GM19452 (cell line): ENCODE measurements around the gene ABR.
"Not testable (repeated sequence)": the region's sequence is repeated elsewhere in the genome, so short reads cannot be mapped to it uniquely, and the experiment has no call there.

Experiments
- ATAC-seq: cut with Tn5 transposase; IDR thresholded peaks from one replicate; pipeline ENCODE4 v1.9.1; 2021; ENCODE audit not compliant: unreplicated experiment

Gene ABR

DNA sequence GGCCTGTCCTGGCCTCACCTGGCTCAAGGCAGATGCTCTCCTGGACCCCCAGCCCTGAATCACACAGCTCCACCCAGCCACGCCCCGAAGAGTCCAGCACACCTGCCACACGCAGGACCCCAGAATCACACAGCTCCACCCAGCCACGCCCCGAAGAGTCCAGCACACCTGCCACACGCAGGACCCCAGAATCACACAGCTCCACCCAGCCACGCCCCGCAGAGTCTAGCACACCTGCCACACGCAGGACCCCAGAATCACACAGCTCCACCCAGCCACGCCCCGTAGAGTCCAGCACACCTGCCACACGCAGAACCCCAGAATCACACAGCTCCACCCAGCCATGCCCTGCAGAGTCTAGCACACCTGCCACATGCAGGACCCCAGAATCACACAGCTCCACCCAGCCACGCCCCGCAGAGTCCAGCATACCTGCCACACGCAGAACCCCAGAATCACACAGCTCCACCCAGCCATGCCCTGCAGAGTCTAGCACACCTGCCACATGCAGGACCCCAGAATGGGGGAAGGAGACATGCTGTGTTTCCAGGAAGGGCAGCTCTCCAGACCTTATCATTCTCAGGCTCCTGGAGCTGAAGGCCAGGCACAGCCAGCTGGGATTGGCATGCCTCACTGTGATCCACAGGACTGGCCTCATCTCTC lies 105.7 kb downstream of the ABR start:
- ATAC-seq, result not testable (repeated sequence)

DNA sequence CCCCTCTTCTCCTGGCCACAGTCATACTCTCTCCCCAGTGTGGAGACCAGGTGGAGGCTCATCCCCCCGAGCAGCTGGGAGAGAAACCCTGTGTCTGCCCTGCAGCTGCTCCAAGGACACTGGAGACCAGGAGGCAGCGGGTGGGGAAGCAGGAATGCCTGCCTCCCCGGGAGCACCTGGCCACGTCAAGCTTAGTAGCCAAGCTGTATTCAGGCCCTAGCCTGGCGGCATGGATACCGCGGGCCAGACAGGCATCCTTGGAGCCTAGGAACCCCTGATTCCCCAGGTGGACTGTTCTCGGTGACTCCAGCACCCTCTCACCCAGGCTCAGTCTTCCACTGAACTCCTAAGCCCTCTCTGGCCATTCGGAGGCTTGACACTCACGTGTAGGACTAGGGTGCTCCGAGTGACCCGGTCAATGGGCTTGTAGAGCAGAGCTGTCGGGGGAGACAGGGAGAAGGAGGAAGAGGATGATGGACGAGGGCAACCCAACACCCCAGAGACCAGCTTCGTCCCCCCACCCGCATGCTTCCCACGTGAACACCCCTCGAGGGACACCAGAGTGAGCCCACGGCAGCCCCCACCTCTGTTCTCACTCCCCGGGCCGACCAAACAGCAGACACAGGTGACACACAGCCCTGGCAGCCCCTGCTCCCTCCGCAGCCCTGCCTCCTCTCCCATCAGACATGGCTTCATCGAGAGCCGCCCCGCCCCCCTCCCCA lies 106.4 kb downstream of the ABR start:
- no peak for ATAC-seq

DNA sequence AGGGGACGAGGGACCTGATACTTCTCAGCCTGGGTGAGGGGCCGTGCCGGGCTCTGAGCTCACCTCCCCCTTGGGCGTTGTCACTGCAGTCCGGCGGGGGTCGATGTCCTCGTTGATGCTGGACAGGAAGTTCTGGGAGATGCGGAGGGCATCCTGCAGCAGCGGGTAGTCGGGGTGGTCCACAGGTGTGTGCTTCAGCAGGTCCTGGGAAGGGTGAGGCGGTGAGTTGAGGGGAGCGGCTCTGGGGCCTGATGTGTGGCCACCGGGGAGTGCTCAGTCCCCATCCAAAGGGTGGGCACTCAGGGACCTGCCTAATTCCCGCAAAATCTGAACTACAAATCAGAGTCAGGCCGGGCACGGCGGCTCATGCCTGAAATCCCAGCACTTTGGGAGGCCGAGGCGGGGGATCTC lies 107.2 kb downstream of the ABR start:
- no peak for ATAC-seq

DNA sequence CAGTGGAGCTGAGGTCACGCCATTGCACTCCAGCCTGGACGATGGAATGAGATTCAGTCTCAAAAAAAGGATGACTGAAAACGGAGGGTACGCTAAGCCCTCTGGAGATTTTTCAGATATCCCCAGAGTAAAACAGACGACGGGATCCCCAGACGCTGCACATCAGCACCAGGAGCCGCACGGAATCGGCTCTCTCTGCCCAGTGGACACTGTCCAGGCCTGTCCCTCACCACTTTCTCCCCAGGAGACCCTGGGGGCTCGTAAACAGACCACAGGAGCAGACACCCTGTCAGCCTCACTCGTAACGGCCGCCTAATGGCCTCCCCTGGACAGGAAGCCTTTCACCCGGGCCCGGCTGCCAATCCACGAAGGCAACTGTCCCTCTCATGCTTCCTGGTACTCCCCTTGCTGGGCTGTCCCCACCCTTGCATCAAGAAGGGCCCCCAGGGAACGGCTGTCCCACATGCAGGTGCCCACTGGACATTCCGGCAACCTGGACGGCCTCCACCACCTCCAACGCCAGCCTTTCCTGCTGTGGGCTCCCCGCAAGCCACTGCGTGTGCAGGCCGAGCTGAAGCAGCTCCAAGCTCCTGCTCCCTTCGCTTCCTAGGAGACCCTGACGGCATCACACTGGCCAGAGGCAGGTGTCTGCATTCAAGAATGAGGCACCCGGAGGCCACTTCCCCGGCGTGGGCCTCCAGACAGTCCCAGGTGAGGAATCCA lies 108.5 kb downstream of the ABR start:
- no peak for ATAC-seq

DNA sequence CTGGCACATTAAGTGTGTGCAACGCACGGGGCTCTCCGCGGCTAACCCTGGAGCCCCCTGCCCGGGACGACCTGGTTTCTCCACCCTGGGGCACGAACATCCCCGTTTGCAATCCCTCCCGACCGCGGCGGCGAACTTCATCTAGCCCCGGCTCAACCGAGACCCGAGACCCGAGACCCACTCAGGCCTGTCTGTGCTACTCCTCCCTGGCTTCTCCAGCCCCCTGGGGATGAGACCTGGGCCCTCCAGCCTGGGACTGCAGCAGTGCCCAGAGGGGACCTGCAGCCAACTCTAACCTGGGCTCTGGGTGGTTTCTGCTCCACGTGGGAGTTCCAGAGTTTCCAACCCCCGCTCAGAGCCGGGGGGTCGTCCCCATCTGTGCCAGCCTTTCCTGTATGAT lies 109.4 kb downstream of the ABR start:
- no peak for ATAC-seq

DNA sequence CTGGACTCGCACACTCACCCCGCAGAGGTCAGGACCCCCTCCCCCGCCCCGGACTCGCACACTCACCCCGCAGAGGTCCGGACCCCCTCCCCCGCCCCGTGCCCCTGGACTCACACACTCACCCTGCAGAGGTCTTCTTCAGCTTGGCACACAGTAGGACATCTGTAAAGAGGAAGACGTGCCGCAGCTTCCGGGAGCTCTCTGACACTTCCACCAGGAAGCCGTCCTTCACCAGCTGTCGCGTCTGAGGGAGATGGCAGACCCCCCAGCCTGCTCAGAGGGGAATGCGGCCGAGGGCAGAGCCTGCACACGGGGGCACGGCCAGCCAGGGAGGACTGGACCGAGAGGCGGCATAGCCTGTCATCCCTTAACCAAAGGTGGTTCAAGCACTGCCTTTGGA lies 109.9 kb downstream of the ABR start:
- ATAC-seq, result no peak

DNA sequence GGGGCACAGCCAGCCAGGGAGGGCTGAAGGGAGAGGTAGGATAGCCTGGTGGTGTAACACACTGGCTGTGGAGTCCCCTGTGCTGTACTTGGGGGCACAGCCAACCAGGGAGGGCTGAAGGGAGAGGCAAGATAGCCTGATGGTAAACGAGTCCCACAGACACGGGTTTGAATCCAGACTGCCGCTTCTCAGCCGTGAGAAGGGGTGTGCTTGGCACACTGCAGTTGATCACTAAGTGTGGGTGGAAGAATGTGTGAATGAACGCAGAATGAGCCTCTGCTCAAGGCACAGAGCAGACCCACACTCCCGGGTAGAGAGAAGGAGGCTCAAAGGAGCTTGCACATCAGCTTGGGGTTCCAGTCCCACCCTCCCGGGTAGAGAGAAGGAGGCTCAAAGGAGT lies 111.4 kb downstream of the ABR start:
- ATAC-seq, result no peak

DNA sequence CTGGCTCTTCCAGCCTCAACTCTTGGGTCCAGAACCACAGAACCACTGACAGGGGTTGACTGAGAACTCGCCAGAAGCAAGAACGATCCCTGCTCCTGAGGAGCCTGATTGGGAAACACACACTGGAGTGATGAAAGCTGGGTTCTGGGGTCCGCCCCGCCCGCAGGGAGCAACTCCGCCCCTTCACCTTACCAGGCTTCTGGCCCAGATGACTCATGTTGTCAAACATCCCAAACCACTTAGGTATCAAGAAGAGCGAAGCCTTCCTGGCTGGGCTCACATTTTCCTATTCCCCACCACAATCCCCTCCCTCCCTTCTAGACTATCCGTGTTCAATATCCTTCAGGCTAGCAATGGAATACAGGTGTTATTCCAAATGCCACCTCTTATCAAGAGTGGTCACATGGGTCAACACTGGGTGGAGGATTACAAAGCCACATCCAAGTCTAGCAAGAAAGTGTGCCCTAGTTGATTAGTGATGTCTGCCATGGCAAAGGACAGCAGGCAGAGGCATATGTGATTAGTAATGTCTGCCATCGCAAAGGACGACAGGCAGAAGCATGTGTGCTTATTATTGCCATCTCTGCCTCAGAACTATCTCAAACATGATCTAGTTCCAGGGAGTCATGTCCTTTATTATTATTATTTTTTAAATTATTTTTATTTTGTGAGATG lies 112.4 kb downstream of the ABR start:
- ATAC-seq, result no peak

DNA sequence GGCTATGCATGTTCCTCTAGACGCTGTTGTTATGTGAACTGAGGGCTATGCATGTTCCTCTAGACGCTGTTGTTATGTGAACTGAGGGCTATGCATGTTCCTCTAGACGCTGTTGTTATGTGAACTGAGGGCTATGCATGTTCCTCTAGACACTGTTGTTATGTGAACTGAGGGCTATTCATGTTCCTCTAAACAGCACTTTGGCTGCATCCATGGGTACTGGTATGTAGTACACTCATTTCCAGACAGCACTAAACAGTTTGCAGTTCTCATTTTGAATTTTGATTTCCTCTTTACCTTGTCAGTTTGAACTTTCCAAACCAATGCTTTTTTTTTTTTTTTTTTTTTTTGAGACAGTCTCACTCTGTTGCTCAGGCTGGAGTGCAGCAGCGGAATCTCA lies 114.4 kb downstream of the ABR start:
- ATAC-seq, result not testable (repeated sequence)

DNA sequence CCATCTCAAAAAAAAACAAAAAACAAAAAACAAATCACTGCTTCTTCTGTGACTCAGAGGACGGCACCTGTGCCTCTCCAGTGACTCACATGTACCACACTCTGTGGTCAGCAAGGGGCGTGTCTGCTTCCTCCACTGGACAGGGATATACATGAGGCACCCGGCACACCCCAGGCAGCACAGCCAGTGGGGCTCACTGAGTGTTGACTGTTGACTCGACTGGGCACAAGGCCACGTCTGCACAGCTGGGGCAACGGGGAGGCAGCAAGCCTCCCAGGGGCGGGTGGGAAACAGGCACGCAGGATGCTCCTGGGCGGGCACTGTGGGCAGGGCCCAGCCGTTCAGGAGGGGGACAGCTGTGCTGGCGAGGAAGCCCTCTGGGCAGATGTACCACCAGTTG lies 118.8 kb downstream of the ABR start:
- no peak for ATAC-seq

DNA sequence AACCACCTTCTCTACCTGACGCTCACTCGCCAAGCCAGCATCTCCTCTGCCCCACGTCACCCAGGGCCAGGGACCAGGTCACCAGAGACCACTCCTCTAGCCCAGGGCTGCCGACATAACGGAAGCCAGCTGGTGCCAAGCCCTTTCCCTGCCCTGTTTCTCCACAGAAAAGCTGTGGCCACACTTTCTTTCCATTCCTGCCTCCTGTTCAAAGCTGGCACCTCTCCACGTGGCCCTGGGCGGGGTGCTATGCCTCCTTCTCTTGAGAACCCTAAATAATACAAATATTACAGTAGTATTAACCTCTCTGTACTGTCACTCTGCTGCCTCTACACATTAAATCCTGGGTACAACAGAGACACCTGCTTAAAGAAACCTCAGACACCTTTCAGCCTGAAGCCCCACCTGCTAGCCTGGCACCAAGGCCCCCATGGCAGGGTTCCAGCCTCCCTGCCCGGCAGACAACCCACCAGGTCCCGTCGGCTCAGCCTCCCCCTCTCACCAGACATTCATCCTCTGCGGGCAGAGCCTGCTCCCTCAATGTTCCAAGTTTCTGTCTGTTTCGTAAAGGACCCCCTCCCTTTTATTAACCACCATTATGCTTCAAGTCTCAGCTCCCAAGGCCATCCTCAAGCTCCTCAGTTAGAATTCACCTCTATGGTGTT lies 120.5 kb downstream of the ABR start:
- ATAC-seq, result no peak

DNA sequence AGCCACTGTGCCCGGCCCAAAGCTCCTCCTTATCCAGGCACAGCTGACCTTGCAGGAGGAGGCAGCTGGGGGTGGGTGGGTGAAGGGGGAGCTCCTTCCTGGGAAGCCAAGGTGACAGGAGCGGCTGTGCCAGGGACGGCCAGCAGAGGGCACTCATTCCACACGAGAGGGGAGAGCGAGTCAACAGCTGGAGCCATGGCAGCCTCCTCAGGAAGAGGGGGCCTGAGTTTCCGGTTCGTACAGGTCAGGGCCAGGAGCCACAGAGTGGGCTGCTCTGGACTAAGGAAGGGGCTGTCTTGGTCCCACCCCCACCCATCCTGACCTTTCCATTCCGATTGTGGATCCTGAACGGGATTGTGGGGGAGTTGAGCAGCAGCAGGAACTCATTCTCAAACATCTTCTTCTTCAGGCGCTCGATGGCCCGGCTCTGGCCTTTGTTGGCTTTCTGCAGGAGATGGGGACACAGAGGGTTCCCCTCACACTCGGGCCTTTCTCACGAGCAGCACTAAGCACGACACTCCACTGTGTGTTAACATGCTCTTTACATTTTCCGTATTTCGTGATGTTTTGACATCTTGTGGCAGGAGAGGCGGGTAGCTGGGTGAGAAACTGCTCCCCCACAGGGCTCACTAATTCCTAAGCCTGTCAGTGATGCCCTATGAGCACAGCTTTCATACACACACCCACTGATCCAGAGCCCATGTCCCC lies 121.2 kb downstream of the ABR start:
- ATAC-seq, result no peak

DNA sequence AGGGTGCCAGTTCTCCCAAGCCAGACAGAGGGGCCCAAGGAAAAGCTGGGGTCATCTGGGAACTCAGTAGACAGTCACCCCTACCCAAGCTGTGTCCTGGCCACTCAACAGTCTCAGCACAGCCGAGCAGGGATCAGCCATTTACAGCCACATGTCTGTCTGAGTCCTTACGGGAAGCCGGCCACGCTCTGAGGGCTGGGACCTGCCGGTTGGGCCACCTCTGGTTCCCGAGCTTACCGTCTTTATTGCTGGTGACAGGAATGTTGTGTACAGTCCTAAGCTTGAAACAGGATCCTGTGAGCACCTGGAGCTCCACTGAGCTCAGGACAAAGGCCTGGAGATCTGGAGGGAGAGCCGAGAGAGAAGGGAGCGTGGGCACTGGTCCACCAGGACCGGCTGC lies 123.0 kb downstream of the ABR start:
- no peak for ATAC-seq

DNA sequence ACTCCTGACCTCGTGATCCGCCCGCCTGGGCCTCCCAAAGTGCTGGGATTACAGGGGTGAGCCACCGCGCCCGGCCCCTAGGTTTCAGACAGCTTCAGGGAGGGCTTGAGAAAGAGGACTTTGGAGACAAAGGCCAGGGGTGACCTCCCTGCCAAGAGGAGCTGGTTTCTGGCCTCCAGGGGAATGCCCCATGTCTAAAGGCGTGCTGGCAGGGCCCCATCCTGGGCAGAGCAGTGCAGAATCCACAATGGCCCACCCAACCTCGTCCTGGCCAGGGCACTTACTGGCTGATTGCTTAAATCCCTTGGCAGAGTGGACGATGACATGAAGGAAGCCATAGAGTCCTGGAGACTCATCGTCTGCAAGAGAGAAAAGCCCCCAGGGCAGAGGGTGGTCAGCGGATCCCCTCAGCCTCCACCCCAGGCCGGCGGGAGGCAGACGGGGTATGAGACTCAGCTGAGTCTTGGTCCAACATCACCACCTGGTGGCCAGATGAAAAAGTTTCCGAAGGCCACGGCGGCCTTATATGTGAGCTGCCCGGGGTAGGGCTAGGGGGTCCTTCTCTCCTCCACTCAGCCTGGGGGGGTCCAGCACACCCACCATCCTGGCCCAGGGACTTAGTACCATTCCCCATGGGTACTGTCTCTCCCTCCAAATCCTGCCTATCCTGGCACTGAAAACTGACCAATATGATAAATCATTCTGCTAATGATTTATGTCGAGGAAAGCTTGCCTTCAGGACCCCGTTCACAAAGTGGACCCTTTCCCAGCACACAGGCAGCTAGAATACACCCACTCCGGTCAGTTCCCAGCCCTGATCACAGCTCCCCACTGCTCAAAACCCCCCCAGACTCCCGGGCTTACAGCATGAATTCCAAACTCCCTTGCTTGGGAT lies 123.8 kb downstream of the ABR start:
- ATAC-seq, result no peak

DNA sequence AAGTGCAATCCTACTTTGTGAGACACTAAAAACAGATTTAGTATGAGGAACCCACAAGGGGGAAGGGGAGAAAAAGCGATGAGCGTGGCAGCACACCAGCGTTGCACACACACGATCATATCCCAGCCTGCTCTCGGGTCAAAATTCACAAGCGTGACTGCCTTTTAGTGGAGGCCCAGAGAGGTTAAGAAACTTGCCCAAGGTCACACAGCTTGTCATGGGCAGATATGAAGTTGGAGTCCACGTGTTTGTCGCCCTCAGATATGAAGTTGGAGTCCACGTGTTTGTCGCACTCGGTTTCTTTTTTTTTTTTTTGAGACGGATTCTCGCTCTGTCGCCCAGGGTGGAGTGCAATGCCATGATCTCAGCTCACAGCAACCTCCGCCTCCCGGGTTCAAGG lies 124.5 kb downstream of the ABR start:
- ATAC-seq, result no peak

DNA sequence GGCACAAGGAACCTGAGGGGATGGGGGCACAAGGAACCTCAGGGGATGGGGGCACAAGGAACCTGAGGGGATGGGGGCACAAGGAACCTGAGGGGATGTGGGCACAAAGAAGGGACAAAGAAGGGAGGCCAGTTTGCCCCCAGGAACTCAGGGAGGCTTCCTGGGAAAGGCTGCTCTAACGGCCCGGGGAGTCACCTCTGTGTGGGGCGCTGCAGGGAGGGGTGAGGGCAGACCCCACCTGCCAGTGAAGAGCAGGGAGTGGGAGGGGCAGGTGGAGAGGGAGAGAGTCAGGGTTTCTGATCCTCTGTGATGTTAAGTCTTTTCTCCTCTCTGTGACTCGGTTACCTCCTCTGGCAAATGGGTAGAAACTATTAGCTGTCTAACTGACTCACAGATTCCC lies 125.1 kb downstream of the ABR start:
- ATAC-seq, result no peak

DNA sequence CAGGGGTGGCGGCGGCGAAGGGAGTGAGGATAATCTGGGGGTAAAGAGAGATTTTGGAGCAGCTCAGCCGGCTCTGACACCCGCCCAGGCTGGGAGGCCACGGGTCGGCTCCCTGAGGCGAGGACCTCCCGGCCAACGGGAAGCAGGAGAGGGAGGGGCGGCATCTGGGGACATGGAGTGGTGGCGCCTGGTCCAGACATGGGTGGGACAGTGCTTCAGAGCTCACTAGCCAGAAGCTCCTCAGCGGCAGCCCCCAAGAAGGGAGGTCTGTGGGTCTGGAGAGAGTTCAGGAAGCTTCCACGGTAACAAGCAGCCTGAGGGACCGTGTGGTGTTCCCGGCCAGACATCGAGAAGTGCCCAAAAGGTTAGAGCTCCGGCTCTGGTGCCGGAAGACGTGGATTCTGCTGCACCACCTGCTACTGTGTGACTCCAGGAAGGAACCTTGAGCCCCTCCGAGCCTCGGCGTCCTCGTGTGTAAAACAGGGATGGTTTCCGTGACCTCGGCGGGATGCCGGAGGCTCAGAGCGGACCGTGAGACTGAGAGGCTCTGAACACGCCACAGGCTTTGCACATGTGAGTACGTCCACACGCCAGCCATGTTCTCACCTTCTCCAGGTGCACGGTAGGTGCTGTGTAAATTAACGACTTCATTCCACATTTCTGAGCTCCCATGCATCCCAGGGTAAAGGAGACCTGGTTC lies 126.0 kb downstream of the ABR start:
- ATAC-seq, result no peak

DNA sequence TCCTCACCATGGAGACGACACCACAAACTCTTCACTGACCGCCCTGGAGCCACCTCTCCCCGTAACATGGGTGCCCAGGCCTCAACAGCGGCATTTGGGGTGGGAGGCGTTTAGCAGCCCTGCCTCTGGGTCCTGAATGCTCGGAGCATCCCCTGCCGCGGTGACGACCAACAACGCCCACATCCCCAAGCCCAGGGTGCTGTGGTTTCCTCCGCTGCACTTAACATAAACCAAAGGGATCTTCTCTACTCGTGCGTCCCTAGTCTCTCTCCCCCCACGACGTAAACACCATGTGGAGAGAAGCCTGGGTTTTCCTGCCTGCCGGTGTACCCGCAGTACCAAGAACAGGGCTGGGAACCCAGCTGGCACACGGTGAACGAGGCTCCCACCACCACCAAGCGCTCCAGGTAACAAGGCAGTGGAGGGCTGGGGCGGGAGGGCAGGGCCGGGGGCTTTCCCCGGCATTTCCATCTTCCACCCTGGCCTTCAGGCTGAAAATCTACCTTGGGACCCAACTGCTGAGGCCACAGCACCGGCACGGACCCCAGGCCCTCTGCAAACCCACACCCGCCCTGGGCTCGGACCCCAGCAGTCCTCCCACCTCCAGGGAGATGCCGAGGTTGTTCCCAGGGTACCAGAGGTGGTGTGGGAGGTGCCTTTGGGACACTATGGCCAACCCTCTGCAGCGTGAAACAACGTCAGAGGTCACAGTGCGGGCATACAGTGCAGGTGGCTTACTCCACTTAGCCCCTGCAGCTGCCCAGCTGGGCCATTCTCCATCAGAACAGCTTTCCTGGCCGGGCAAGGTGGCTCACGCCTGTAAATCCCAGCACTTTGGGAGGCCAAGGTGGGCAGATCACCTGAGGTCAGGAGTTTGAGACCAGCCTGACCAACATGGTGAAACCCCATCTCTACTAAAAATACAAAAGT lies 128.5 kb downstream of the ABR start:
- ATAC-seq, result no peak
